GM19324 (cell line): ENCODE measurements around the gene CX3CR1.

Experiments used
- ATAC-seq: cut with Tn5 transposase; IDR thresholded peaks from one replicate; pipeline ENCODE4 v1.9.1; 2021; ENCODE audit warnings: mild to moderate bottlenecking, moderate library complexity; ENCODE audit not compliant: unreplicated experiment, low FRiP score

Gene CX3CR1

DNA sequence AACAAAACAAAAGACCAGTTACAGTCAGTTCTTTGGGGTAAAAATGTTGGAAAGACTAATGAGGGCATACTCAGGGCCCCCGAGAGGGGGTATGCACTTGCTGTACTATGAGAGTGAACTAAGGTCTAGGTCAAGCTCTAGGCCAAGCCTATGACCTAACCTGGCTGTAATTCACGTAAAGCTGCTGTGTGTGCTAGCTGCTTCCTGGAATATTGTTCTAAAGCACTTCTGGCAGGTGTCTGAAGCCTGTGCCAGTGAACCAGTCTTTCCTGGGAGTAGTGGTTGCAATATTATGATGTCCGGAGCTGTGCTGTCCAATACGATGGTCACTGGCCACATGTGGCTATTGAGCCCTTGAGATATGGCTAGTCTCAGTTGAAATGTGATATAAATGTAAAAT, 13.1 kb upstream of the CX3CR1 start:
- ATAC-seq, result no peak

DNA sequence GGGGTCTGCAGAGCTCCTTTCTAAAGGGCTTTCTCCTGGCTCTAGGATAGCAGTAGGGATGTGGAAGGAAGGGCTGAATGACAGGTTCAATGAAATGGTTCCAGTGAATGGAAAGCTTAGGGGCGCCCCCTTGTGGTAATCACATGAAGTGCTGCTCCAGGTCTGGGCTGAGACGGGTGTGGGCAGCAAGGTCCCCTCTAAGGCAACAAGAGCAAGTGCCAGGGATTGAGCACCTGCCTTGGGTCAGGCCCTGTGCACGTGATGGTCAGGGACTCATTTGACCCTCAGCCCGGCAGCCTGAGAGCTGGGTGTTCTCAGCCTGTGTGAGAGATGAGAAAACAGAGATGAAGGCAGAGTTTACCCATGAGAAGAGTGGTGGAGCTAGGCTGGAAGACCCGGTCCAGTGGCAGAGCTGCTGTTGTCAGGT, 12.1 kb upstream of the CX3CR1 start:
- no peak for ATAC-seq

DNA sequence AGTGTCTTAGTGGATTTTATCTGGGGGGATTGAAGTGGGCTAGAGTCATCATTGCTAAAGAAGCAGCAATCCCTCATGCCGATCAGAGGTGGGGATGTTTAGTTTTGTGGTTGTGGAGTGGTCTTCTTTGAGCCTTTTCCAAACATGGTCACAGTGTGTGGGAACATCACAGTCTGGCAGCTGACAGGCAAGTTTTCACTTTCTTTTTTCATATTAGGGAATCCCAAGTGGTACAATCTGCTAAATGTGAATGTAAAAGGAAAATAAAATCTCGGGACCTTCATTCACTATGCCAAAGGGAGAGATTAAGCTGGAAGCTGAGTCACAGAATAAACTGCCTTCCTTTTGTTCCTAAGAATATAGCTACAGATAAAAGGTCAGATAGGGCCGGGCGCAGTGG, 10.4 kb upstream of the CX3CR1 start:
- no peak for ATAC-seq

DNA sequence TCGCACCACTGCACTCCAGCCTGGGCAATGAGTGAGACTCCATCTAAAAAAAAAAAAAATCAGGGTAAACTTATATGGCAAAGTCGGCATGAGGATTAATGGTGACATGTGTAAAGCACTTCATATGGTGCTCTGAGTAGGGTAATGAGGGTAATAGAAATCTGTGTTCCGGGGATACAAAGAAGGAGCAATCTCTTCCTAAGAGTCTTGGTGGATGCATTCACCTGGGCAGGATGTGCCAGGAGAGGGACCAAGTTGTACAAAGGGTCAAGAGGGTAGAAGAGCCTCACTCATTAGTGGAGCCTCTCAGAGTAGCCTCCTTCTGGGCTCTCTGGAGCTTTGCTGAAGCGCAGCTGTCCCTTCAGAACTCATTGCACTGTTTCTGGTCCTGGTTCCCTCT, 9.3 kb upstream of the CX3CR1 start:
- ATAC-seq, result no peak

DNA sequence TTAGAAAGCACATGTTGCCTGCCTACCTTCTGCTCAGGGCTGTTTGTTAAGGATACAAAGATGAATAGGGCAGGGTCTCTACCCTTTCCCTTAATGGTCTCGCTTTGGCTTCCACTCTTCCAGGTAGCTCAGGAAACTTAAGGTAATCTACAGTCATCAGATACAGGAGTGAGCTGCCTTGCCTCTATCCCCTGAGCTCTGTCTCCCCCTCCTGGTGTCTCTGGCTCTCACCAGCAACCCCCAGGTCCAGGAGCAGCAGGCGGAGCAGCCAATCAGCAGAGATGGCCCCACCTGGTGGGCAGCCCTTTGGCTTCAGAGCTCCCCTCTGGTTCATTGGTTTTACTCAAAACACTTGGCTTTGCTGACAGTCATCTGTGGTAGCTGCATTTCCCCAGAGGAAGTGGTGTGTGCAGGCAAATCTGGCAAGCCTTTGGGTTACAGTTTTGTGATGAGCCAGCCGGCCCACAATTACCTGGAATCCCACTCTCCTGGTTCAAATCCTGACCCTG, 8.5 kb upstream of the CX3CR1 start:
- ATAC-seq, result peak; percentile 95

DNA sequence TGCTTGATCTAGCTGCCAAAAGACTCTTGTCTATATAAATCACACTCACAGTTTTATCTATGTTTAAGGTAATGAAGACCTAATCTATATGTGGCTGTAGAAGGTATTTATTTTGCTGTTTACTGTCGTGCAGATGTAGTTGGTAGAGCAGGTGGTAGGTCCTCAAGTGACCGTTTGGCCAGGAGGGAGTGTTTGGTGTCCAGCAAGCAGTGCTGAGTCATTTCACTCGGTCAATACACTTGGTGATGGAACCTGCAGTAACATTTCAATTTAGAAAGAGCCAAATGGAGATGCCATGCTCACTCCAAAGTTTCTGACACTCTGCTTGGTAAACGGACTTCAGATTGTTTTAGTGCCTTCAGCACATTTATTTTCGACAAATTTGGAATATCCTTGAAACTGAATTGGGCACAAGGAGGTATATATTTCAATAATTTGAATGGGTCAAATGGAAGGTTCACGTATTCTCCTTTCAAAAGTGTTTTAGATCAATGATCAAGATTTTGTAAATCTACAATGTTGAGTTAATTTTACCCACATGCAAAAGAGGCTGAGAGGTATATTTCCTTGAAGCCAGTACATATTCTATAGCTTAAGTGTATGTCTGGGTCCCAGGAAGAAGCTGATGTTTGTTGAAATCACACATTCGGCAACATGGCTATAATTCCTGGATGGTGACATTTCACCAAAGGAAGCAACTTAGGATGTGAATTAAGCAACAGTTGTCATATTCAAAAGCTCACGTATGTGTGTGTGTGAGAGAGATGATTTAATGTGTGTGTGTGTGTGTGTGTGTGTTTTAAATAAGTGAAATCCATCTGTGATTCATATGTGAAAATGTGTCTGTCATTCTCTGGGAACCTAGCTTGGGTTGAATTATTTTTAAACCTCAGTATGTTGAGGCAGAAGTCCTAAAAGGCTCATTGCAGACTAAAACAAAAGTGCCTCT, 7.7 kb upstream of the CX3CR1 start:
- no peak for ATAC-seq

DNA sequence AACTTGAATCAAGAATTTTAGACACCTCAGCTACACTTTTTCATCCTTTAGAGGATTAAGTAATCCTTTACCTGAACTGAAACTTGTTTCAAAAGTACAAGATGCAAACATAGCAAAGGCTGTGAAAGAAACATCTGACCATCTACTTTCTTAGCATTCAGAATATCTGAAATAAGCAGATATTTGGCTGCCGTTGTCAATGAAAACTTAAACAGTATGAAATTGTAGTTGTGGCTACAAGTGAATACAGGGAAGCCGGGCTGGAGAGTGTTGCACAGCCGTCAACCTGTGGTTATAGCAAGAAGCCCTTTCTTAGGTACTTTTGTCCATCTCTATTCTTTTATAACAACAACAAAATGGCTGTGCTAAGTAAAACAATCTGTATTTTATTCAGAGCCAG, 6.9 kb upstream of the CX3CR1 start:
- no peak for ATAC-seq

DNA sequence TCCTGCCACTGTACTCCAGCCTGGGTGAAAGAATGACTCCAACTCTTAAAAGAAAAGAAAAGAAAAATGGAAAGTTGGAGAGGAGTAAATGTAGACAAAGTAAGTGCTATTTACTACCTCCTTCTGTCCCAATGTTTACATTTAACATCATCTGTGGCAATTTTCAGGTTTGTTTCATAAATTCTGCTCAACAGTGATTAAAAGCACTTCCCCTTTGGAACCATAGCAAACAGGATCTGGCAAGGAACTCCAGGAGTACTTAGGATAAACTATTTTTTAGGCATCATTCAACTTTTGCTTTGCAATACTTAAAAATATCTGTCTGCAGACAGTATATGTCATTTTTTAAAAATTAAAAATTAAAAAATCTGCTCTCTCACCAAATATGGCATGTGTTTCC, 5.5 kb upstream of the CX3CR1 start:
- ATAC-seq, result no peak

DNA sequence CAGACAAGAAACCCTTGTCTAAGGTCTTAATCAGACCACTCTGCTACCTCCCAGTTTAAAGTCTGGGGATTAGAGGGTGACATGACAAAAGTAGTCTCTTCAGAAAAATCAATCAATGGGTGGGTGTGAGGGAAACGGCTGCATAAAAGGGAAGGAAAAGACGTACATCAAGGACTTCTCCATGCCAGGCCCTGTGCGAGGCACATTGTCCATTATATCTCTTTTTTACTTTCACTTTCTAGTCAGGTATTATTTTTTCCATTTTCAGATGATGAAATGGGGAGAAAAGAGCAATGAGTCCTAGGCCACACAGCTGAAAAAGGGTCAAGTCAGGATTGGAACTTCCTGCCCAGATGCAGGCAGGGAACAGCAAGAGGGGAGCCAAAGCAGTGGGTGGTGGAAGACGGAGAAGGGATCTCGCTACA, 4.6 kb upstream of the CX3CR1 start:
- ATAC-seq, result no peak

DNA sequence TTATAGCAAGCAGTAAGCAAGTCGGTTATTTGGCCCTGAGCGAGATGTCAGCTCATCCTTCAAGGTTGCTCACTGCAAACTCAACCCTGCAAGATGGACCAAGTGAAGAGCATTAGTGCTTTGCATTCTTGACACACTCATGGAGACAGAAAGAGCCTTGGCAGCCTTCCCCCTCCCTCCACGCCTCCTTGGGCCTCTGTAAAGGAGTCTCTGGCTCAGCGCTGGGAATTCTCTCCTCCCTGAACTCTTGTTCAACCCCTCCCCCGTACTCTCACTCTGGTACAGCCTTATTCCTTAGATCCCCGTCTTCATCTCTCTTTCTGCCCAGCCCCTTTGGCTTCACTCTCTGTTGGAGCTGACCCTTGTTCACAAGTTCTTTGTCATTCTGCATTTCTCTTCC, 2.2 kb upstream of the CX3CR1 start:
- no peak for ATAC-seq

DNA sequence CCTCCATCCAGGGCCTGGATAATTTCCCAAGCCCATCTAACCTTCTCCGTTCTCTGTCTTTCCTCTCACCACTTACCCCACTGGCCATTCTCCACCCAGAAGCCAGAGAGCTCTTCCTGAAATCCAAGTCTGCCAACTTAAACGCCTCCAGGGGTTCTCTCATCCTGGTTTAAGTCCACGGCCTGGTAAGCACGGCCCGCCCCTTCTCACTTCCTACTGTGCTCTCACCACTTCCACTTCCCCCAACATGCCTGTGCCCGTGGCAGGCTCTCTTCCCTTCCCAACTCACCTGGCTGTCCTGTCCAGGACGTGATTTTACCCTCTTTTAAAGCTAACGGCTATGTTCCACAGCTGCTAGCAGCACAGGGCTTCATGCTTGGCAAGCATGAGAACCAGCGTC, 1.7 kb upstream of the CX3CR1 start:
- ATAC-seq, result no peak

DNA sequence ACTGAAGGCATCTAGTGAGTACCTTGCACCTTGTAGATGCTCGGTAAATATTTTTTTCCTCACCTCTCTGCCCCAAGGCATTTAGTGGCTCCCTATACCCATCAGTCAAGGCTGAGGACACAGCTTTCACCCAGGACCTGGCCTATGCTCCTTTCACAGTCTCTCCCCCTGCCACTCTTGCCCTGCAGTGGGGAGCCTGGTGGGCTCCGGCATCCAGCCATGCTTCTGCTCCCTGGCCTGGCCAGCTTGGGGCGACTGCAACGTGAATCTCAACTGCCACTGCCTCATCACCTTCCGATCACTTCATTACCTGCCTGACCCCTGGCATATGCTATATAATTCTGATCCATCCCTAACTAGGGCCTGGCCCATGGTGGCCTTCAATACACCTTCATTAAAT, 735 bp upstream of the CX3CR1 start:
- ATAC-seq, result no peak

DNA sequence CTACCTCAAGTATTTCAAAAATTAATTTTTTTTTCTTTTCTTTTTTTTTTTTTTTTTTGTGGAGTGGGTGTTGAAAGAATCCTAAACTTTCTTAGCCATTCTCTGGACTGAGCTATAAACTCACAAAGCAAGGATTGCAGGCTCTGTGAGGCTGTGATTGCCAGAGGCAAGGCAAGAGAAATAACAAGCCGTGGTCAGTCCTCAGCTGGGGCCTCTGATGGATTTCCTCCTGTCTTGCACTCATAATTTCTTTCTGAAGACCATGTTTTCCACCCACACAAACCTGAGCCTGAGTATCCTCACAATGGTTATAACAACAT, 1.3 kb downstream of the CX3CR1 start:
- ATAC-seq, result no peak

DNA sequence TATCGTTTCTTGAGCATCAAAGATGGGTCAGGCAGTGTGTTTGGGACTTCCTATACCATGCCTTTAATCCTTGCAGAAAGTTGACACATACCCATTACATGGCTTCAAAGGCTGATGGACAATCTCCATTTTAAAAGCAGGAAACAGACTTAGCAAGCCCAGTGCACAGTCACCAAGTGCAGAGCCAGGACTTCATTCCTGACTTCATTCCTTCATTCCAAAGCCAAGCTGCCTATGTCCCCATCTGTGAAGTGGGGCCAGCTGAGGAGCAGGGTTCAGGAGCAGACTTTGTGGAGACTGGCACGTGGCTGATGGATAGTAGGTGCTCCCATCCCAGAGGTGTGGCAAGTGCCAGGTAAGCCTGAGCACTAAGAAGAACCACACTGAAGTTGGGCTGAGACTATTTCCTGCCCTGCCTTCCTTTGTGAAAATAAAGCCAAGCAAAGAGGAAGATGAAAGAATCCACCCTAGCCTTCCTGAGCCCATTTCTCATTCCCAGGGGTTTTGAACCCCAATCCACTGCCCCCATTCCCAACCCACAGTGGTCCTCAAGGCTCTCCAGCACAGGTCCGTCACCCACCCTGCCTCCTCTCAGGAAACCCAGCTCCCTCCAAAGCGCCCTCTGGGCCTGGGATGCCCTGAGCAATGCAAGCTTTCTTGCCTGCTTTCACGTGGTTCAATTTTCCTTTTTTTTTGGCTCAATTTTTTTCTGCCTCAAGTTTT, 1.8 kb downstream of the CX3CR1 start:
- ATAC-seq, result no peak

DNA sequence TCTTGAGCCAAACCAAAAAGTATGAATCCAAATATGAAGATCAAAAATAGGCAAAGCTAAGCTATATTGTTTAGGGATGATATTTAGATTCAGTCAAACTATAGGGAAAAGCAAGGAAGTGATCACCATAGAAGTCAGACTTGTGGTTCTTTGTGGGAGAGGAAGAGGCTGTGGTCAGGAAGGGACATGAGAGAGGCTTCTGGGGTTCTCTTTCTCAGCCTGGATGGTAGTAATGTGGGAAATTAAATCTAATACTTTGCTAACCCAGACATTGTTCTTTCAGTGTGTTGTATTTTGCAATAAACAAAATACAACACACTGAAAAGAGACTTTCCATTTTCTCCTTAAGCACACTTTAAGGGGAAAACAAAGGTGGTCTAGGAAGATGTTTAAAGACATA, 3.1 kb downstream of the CX3CR1 start:
- no peak for ATAC-seq

DNA sequence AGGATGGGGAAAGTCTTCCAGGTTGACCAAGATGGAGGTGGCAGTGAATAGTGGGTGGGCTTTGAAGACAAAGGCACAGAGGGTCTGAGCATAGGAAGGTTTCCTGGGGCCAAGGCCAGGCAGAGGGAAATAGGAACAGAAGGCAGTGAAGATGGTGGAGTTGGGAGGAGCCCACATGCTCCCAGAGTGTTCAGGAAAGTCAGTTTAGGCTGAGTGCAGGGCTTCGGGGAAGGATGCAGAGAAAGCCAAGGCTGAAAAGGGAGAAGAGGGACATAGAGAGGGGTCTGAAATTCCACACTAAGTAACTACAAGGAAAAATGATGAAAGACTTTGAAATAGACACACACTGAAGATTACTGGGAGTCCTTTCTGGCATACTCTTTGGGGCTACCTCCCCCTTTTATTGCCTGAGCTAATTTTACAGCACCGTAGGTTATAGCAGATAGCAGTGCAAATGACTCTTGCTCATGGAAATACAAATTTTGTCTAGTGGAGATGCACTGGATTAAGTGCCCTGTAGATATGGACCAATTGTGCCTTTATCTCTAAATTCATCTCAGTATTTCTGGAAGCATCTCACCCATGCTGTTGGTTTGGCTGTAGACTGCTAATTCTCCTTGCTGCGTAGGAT, 3.8 kb downstream of the CX3CR1 start:
- ATAC-seq, result no peak

DNA sequence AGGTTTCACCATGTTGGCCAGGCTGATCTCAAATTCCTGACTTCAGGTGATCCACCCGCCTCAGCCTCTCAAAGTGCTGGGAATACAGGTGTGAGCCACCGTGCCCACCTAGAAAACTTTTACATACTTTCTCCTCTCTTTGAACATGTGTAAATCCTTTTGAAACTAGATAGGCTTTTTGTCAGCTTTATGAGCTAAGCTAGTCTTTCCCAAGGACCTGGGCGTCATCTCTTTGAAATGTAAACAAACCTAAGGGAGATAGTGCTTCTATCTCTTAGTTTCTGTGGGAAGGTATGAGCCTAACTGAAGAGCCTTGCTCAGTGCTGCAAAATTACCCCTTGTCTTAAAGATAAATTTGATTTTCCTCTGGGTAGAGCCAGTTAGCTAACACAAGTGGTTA, 4.8 kb downstream of the CX3CR1 start:
- no peak for ATAC-seq

DNA sequence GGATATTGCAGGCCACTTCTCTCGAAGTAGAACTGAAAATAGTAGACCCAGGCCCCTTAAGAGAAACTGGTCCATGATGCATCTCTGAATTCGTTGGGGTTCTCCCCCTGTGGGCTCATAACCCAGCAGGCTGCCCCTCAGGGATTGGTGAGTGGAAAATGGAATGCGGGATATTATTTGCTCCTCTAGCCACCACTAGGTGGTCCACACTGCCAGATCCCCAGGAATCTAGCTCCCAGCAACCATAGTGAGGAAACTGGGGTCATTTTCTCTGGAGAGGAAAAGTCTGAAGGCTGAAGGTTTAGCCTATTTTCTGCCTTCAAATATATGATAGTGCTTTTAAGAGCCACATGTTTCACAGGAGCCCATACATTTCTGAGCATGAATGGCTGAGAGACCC, 6.7 kb downstream of the CX3CR1 start:
- no peak for ATAC-seq

DNA sequence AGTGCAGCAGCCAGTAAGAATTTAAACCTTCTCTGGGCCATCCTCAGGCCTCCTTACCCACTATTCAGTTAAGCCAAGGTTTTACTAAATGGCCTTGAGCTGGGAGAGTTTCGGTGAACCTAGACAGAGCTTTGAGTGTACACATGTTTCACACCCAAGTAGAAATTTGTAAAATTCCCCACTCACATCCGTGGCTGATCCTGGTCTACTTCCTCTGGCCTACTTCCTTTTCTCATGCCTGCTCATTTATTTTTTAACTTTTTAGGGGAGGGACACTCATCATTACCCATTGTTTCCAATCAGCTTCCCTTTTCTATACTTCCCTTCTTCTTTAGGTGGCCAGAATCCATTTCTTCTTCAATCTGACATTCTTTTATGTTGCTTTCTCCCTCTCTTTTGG, 7.6 kb downstream of the CX3CR1 start:
- no peak for ATAC-seq

DNA sequence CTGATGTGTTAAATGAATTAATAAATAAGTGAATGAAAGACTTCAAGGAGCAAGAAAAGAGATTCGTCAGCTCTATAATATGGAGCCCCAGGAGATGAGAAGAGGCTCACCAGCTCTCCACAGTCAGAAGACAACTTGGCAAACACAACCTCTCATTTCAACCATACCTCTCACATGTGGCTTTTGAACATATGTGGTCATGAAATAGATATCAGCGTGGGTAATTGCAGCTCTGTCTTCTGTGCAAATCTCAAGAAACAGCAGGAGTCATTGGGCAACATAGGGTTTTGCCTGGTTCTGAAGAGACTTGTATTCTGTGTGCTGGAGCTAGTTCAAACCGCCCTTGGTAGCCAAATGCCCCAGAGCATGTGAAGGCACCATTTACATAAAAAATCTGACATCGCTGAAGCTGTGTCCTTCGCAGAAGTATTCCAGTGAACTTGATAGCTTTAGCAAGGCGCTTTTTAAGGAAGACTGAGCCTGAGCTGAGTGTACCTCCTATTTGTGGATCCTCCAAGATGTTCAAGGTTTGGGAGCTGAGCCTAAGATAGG, 8.4 kb downstream of the CX3CR1 start:
- no peak for ATAC-seq

DNA sequence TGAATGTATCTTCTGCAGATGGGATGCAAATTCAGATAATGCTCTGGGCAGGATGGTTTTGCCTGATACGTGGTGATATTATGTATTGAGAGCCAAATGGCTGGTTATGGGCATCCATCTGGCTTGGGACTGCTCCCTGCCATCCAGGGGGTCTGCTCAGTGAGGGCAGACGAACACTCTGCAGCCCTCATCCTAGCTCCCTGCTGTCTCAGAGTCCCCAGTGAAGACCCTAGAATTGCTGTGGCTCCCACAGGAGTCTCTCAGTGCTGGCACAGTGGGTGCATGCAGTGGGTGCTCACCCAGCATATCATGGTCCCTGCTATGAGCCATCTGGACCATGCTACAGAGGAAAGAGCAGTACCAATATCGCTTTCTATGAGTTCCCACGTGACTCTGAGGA, 10.3 kb downstream of the CX3CR1 start:
- ATAC-seq, result no peak
